ENCODE measurements around the gene ANKS1A.

The ANKS1A gene

GRCh38 chr6:34855463-34855862 is 33.6 kb upstream of the ANKS1A start:
- no peak overlapping the region for H3K27ac Mint-ChIP-seq
- no peaks in the 10 kb centered on the region for H3K4me1 Mint-ChIP-seq
- peaks cover 46% of the 10 kb centered on the region for H3K36me3 Mint-ChIP-seq (ENCODE audit: low read depth)
- no peaks in the 10 kb centered on the region for H3K9me3 Mint-ChIP-seq
- H3K4me3 Mint-ChIP-seq: no peak overlapping the region
- no peaks in the 10 kb centered on the region for H3K27me3 Mint-ChIP-seq (ENCODE audit: low read depth)
- TF ChIP-seq CTCF (IDR thresholded peaks at IDR 0.05; ENCODE audit: unreplicated experiment in 3 of 3): no peak

GRCh38 chr6:34858681-34859080 is 30.4 kb upstream of the ANKS1A start:
- no peaks in the 10 kb centered on the region for H3K27me3 Mint-ChIP-seq (ENCODE audit: low read depth)
- H3K9me3 Mint-ChIP-seq: no peaks in the 10 kb centered on the region
- TF ChIP-seq CTCF (IDR thresholded peaks at IDR 0.05; ENCODE audit: unreplicated experiment in 3 of 3): no peak
- peaks cover 3% of the 10 kb centered on the region for H3K4me1 Mint-ChIP-seq
- no peak overlapping the region for H3K4me3 Mint-ChIP-seq
- no peak overlapping the region for H3K27ac Mint-ChIP-seq
- H3K36me3 Mint-ChIP-seq (ENCODE audit: low read depth): peaks cover 50% of the 10 kb centered on the region

GRCh38 chr6:34859951-34860350 is 29.1 kb upstream of the ANKS1A start:
- Mint-ChIP-seq H3K36me3 (ENCODE audit: low read depth) (peaks cover 54% of the 10 kb centered on the region), H3K9me3 (no peaks in the 10 kb centered on the region)

GRCh38 chr6:34860776-34861175 is 28.3 kb upstream of the ANKS1A start:
- no peak overlapping the region for H3K27ac Mint-ChIP-seq
- H3K4me3 Mint-ChIP-seq: no peak overlapping the region
- H3K36me3 Mint-ChIP-seq (ENCODE audit: low read depth): peaks cover 57% of the 10 kb centered on the region
- no peaks in the 10 kb centered on the region for H3K27me3 Mint-ChIP-seq (ENCODE audit: low read depth)
- TF ChIP-seq CTCF (IDR thresholded peaks at IDR 0.05; ENCODE audit: unreplicated experiment in 3 of 3): no peak
- no peaks in the 10 kb centered on the region for H3K9me3 Mint-ChIP-seq
- peaks cover 17% of the 10 kb centered on the region for H3K4me1 Mint-ChIP-seq

More at GRCh38 chr6:34859951-34860350, 29.1 kb upstream of the ANKS1A start:
- no peaks in the 10 kb centered on the region for H3K27me3 Mint-ChIP-seq (ENCODE audit: low read depth)
- H3K27ac Mint-ChIP-seq: no peak overlapping the region
- H3K4me3 Mint-ChIP-seq: no peak overlapping the region
- TF ChIP-seq CTCF (IDR thresholded peaks at IDR 0.05; ENCODE audit: unreplicated experiment in 3 of 3): no peak
- peaks cover 12% of the 10 kb centered on the region for H3K4me1 Mint-ChIP-seq

- no peak overlapping the region for H3K27ac Mint-ChIP-seq
These were observed 25.0 kb upstream of the ANKS1A start for GRCh38 chr6:34864007-34864406.

More at GRCh38 chr6:34864007-34864406, 25.0 kb upstream of the ANKS1A start:
- no peak for TF ChIP-seq CTCF (IDR thresholded peaks at IDR 0.05; ENCODE audit: unreplicated experiment in 3 of 3)
- Mint-ChIP-seq H3K27me3 (ENCODE audit: low read depth) (no peaks in the 10 kb centered on the region), H3K4me3 (no peak overlapping the region), H3K36me3 (ENCODE audit: low read depth) (peaks cover 37% of the 10 kb centered on the region), H3K9me3 (no peaks in the 10 kb centered on the region), H3K4me1 (peaks cover 19% of the 10 kb centered on the region)
